Hepatocyte (in vitro differentiated cells): Measurements from ENCODE around the gene UFSP2.

Experiments used
- EZH2 ChIP-seq: fragments of 200-600 bp; sonication (generic); IDR thresholded peaks from 2 replicates; pipeline ENCODE4 v1.6.1; 2016; ENCODE audit warnings: antibody characterized with exemption, mild to moderate bottlenecking, borderline replicate concordance
- EZH2phosphoT487 ChIP-seq: fragments of 200-600 bp; sonication (generic); IDR thresholded peaks from one replicate; pipeline ENCODE4 v1.6.1; 2018; ENCODE audit warnings: antibody characterized with exemption, mild to moderate bottlenecking, low read depth, moderate library complexity; ENCODE audit not compliant: unreplicated experiment, severe bottlenecking
- TF ChIP-seq, protein P1 (sequence below): fragments of 200-600 bp; sonication (generic); IDR thresholded peaks from 2 replicates; pipeline ENCODE4 v1.5.1; 2016; ENCODE audit warnings: antibody characterized with exemption, mild to moderate bottlenecking; ENCODE audit not compliant: poor library complexity

- TF ChIP-seq, protein P1, sequence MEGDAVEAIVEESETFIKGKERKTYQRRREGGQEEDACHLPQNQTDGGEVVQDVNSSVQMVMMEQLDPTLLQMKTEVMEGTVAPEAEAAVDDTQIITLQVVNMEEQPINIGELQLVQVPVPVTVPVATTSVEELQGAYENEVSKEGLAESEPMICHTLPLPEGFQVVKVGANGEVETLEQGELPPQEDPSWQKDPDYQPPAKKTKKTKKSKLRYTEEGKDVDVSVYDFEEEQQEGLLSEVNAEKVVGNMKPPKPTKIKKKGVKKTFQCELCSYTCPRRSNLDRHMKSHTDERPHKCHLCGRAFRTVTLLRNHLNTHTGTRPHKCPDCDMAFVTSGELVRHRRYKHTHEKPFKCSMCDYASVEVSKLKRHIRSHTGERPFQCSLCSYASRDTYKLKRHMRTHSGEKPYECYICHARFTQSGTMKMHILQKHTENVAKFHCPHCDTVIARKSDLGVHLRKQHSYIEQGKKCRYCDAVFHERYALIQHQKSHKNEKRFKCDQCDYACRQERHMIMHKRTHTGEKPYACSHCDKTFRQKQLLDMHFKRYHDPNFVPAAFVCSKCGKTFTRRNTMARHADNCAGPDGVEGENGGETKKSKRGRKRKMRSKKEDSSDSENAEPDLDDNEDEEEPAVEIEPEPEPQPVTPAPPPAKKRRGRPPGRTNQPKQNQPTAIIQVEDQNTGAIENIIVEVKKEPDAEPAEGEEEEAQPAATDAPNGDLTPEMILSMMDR: no peak
- TF ChIP-seq EZH2: no peak
- no peak for TF ChIP-seq EZH2phosphoT487
Observed at GRCh38 chr4:185437809-185438208, 12.0 kb upstream of the UFSP2 start.
